Caco-2 (cell line): Measurements from ENCODE around the gene AQP9. TPM values are rescaled to one million over a fixed set of nuclear protein-coding genes. Genes with fewer than 3 reads are reported as not detected.
"Not testable (repeated sequence)": the region's sequence is repeated elsewhere in the genome, so short reads cannot be mapped to it uniquely, and the experiment has no call there.

ENCODE experiments used
- BruUV-seq: library from RNA; stranded (reverse); fragments of 400-500 nt; replicated peaks from 2 replicates; lab custom pipeline; 2021; lab: Mats Ljungman, UMichigan
- CTCF ChIA-PET: fragments of 300-600 bp; sonication (Branson Sonifier 250); formaldehyde crosslinking; loops from one replicate; lab custom pipeline; 2022; ENCODE audit warnings: antibody characterized with exemption; lab: Charles Lee
- POLR2A ChIA-PET: fragments of 300-600 bp; sonication (Branson Sonifier 250); formaldehyde crosslinking; loops from one replicate; lab custom pipeline; 2022; ENCODE audit warnings: antibody characterized with exemption; lab: Charles Lee
- DNase-seq, 2 experiments: peaks; one replicate each; pipeline versions ENCODE4 v3.0.0 to v3.0.0-alpha.2; 2020 to 2022
- H3K27me3 ChIP-seq: replicated peaks from 2 replicates; pipeline ENCODE4 v1.6.0; 2011; ENCODE audit warnings: low read length; ENCODE audit not compliant: control insufficient read depth, insufficient read depth
- H3K36me3 ChIP-seq: 2 replicates; pipeline ENCODE4 v1.5.1; 2011; ENCODE audit warnings: low read length; ENCODE audit not compliant: control insufficient read depth, insufficient read depth
- H3K4me1 ChIP-seq: fragments of 250-450 bp; sonication (Bioruptor Pico); 2 replicates; pipeline ENCODE4 v1.5.1; 2020; ENCODE audit warnings: mild to moderate bottlenecking
- H3K4me3 ChIP-seq: 2 replicates; pipeline ENCODE4 v1.5.1; 2011; ENCODE audit warnings: low read depth, mild to moderate bottlenecking, control low read depth, low read length
- H3K9me3 ChIP-seq: fragments of 250-450 bp; sonication (Bioruptor Pico); 2 replicates; pipeline ENCODE4 v1.5.1; 2020; ENCODE audit warnings: mild to moderate bottlenecking, moderate library complexity
- H3K27ac Mint-ChIP-seq: one replicate; pipeline ENCODE4 v1.8.0; 2022; ENCODE audit warnings: mixed read lengths; ENCODE audit not compliant: unreplicated experiment
- H3K27me3 Mint-ChIP-seq: one replicate; pipeline ENCODE4 v1.8.0; 2022; ENCODE audit warnings: mixed read lengths; ENCODE audit not compliant: insufficient read depth, unreplicated experiment
- H3K36me3 Mint-ChIP-seq: one replicate; pipeline ENCODE4 v1.8.0; 2022; ENCODE audit warnings: mild to moderate bottlenecking, mixed read lengths; ENCODE audit not compliant: insufficient read depth, unreplicated experiment
- H3K4me1 Mint-ChIP-seq: one replicate; pipeline ENCODE4 v1.8.0; 2022; ENCODE audit warnings: low read depth, mixed read lengths; ENCODE audit not compliant: unreplicated experiment
- H3K4me3 Mint-ChIP-seq: one replicate; pipeline ENCODE4 v1.8.0; 2022; ENCODE audit warnings: mild to moderate bottlenecking, moderate library complexity, mixed read lengths; ENCODE audit not compliant: unreplicated experiment
- H3K9me3 Mint-ChIP-seq: one replicate; pipeline ENCODE4 v1.8.0; 2022; ENCODE audit warnings: mixed read lengths; ENCODE audit not compliant: unreplicated experiment
- intact Hi-C: fragments of 100-400 bp; cut with micrococcal nuclease; formaldehyde crosslinking; loops from one replicate; pipeline ENCODE4 v1.10.0; 2022; ENCODE audit not compliant: unreplicated experiment
- total RNA-seq: library from RNA; stranded (reverse); gene quantifications from 2 replicates; pipeline ENCODE4 v1.2.3, GENCODE V29; 2022
- TF ChIP-seq, protein P1 (sequence below), 2 experiments: fragments of 200-600 bp in 1 of 2; IDR thresholded peaks; 1 replicate in 1 of 2; 2 replicates in 1 of 2; pipeline versions ENCODE4 v1.5.1 to v1.8.0; 2011 to 2022; ENCODE audit warnings: antibody characterized with exemption in 1 of 2, control low read depth in 1 of 2, inconsistent platforms in 1 of 2, low read depth in 1 of 2, low read length in 1 of 2, mild to moderate bottlenecking in 1 of 2, moderate library complexity in 1 of 2; ENCODE audit not compliant: insufficient read depth in 1 of 2, severe bottlenecking in 1 of 2, unreplicated experiment in 1 of 2

Gene AQP9
- total RNA-seq, 1 experiment from 2014 or later, result not detected

DNA sequence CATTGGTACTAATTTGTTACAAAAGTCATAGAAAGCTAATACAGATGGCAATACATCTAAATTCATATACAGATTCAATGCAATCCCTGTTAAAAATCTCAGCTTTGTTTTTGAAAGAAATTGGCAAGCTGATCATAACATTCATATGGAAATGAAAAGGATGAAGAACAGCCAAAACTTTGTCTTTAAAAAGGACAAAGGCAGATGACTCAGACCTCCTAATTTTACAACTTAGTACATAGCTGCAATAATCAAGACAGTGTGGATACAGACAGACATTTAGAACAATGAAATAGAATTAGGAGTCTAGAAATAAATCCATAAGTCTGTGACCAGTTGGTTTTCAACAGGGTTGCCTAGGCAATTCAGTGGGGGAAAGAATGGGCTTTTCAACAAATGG, 63.3 kb downstream of the AQP9 start:
- no peaks in the 10 kb centered on the region for H3K36me3 ChIP-seq
- H3K4me3 ChIP-seq, result no peak overlapping the region
- Mint-ChIP-seq H3K27ac (no peak overlapping the region), H3K4me3 (no peak overlapping the region), H3K36me3 (no peaks in the 10 kb centered on the region), H3K27me3 (peaks cover 11% of the 10 kb centered on the region), H3K9me3 (no peaks in the 10 kb centered on the region), H3K4me1 (no peaks in the 10 kb centered on the region)
- intact Hi-C loops, result no loop called here
- no peaks in the 10 kb centered on the region; the same call in 1 of the 2 replicates for H3K27me3 ChIP-seq
- ChIA-PET CTCF (no interaction called here), POLR2A (no interaction called here)
- DNase-seq, result no peak
- H3K9me3 ChIP-seq, result no peaks in the 10 kb centered on the region
- BruUV-seq, result no TSS peak
- H3K4me1 ChIP-seq, result no peaks in the 10 kb centered on the region
- TF ChIP-seq, protein P1, sequence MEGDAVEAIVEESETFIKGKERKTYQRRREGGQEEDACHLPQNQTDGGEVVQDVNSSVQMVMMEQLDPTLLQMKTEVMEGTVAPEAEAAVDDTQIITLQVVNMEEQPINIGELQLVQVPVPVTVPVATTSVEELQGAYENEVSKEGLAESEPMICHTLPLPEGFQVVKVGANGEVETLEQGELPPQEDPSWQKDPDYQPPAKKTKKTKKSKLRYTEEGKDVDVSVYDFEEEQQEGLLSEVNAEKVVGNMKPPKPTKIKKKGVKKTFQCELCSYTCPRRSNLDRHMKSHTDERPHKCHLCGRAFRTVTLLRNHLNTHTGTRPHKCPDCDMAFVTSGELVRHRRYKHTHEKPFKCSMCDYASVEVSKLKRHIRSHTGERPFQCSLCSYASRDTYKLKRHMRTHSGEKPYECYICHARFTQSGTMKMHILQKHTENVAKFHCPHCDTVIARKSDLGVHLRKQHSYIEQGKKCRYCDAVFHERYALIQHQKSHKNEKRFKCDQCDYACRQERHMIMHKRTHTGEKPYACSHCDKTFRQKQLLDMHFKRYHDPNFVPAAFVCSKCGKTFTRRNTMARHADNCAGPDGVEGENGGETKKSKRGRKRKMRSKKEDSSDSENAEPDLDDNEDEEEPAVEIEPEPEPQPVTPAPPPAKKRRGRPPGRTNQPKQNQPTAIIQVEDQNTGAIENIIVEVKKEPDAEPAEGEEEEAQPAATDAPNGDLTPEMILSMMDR (IDR thresholded peaks at IDR 0.05; ENCODE audit: insufficient read depth in 1 of 2, low read depth in 1 of 2, low read length in 1 of 2, severe bottlenecking in 1 of 2, unreplicated experiment in 1 of 2), result no peak

DNA sequence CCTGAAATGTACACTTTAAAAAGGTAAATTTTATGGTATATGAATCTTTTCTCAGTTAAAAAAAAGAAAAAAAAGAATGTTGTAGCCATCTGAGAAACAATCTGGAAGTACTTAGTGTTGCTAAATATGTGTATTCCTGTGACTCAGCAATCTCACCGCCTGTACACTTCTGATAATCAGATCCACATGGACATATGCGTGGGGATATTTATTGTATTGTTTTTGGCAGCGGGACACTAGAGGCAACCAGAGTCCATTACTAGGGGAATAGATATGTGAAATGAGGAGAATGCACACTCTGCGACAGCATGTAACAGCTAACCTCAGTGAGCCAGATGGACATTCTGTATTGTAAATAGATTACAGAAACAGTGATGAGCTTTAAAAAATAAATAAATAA, 65.4 kb downstream of the AQP9 start:
- Histone ChIP-seq H3K4me1 (no peaks in the 10 kb centered on the region), H3K9me3 (no peaks in the 10 kb centered on the region), H3K36me3 (no peaks in the 10 kb centered on the region), H3K4me3 (no peak overlapping the region), H3K27me3 (no peaks in the 10 kb centered on the region; the same call in 1 of the 2 replicates)
- TF ChIP-seq, protein P1 (IDR thresholded peaks at IDR 0.05; ENCODE audit: insufficient read depth in 1 of 2, low read depth in 1 of 2, low read length in 1 of 2, severe bottlenecking in 1 of 2, unreplicated experiment in 1 of 2), result no peak
- no TSS peak for BruUV-seq
- Mint-ChIP-seq H3K36me3 (no peaks in the 10 kb centered on the region), H3K27me3 (peaks cover 3% of the 10 kb centered on the region), H3K4me1 (no peaks in the 10 kb centered on the region), H3K9me3 (no peaks in the 10 kb centered on the region), H3K4me3 (no peak overlapping the region), H3K27ac (no peak overlapping the region)
- no peak for DNase-seq
- ChIA-PET POLR2A (no interaction called here), CTCF (no interaction called here)
- intact Hi-C loops, result no loop called here

DNA sequence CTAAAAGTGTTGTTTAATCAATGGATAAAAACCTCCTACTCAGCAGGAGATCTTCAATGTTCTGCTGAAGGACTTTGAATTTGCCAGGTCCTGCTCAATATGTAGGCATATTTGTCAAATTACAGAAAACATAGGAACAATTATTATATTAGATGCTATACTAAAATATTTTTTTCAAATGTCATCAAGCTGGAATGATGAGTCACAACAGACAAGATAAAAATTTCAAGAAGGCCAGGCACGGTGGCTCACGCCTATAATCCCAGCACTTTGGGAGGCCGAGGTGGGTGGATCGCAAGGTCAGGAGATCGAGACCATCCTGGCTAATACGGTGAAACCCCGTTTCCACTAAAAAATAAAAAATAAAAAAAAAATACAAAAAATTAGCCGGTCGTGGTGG, 68.0 kb downstream of the AQP9 start:
- H3K27me3 ChIP-seq, result no peaks in the 10 kb centered on the region; the same call in 1 of the 2 replicates
- Mint-ChIP-seq H3K9me3 (no peaks in the 10 kb centered on the region), H3K27me3 (peaks cover under 1% of the 10 kb centered on the region), H3K4me1 (no peaks in the 10 kb centered on the region), H3K36me3 (no peaks in the 10 kb centered on the region), H3K4me3 (no peak overlapping the region), H3K27ac (no peak overlapping the region)
- no peaks in the 10 kb centered on the region for H3K4me1 ChIP-seq
- BruUV-seq, result no TSS peak
- intact Hi-C loops, result no loop called here
- DNase-seq, result no peak
- TF ChIP-seq, protein P1 (IDR thresholded peaks at IDR 0.05; ENCODE audit: insufficient read depth in 1 of 2, low read depth in 1 of 2, low read length in 1 of 2, severe bottlenecking in 1 of 2, unreplicated experiment in 1 of 2), result no peak
- H3K4me3 ChIP-seq, result no peak overlapping the region
- ChIA-PET POLR2A (no interaction called here), CTCF (no interaction called here)
- no peaks in the 10 kb centered on the region for H3K9me3 ChIP-seq
- no peaks in the 10 kb centered on the region for H3K36me3 ChIP-seq

DNA sequence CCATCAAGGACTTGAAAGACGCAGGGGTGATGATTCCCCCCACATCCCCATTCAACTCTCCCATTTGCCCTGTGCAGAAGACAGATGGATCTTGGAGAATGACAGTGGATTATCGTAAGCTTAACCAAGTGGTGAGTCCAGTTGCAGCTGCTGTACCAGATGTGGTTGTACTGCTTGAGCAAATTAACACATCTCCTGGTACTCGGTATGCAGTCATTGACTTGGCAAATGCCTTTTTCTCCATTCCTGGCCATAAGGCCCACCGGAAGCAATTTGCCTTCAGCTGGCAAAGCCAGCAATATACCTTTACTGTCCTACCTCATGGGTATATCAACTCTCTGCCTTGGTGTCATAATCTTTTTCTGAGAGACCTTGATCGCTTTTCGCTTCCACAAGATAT, 70.0 kb downstream of the AQP9 start:
- H3K9me3 Mint-ChIP-seq, DNase-seq, BruUV-seq, H3K9me3 ChIP-seq, H3K27ac Mint-ChIP-seq, CTCF ChIA-PET, H3K4me3 ChIP-seq, intact Hi-C loops, H3K4me1 ChIP-seq, H3K4me1 Mint-ChIP-seq, H3K27me3 Mint-ChIP-seq, H3K27me3 ChIP-seq, H3K36me3 ChIP-seq, H3K36me3 Mint-ChIP-seq, H3K4me3 Mint-ChIP-seq, POLR2A ChIA-PET: not testable (repeated sequence)

DNA sequence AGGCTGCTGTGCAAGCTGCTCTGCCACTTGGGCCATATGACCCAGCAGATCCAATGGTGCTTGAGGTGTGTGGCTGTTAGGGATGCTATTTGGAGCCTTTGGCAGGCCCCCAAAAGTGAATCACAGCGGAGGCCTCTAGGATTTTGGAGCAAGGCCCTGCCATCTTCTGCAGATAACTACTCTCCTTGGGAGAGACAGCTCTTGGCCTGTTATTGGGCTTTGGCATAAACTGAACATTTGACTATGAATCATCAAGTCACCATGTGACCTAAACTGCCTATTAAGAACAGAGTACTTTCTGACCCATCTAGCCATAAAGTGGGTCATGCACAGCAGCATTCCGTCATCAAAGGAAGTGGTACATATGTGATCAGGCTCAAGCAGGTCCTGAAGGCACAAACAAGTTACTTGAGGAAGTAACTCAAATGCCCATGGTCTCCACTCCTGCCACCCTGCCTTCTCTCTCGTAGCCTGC, 70.9 kb downstream of the AQP9 start:
- POLR2A ChIA-PET, CTCF ChIA-PET, H3K9me3 Mint-ChIP-seq: not testable (repeated sequence)

More for the DNA sequence above, 70.9 kb downstream of the AQP9 start:
- H3K4me1 Mint-ChIP-seq, H3K36me3 Mint-ChIP-seq, H3K36me3 ChIP-seq, H3K4me3 Mint-ChIP-seq, BruUV-seq, H3K27me3 Mint-ChIP-seq, intact Hi-C loops, H3K9me3 ChIP-seq, H3K4me1 ChIP-seq, H3K27ac Mint-ChIP-seq, H3K27me3 ChIP-seq, DNase-seq, H3K4me3 ChIP-seq: not testable (repeated sequence)
